ENCODE results near the gene F13A1. TPM values are rescaled to one million over a fixed set of nuclear protein-coding genes. Genes with fewer than 3 reads are reported as not detected.

Gene F13A1
- total and polyA plus RNA-seq, 2 of the 8 experiments (the other 6 are each of a cell fraction or from before 2014, with no cell fraction given) = 0.57 to 1.5 TPM

DNA sequence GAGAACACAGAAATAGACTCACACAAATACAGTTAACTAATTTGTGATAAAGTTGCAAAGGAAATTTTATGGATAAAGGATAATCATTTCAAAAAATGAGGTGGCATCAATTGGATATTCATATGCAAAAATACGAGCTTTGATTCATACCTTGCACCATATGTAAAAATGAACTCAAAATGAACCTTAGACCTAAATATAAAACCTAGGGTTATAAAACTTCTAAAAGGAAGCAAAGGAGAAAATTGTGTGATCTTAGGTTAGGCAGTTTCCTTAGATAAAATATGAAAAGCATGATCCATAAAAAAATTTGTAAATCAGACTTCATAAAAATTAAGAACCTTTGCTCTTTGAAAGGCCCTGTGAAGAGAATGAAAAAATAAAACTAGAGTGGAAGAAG lies 85.5 kb downstream of the F13A1 start:
- Histone ChIP-seq H4K20me1 (replicated peaks in 1 of 2; ENCODE audit: control insufficient read depth in 1 of 2, insufficient read depth in 2 of 2, low read length in 2 of 2) (no peaks in the 10 kb centered on the region), H4K8ac (ENCODE audit: extremely low read depth, insufficient read depth, low read length) (no peak overlapping the region), H2BK120ac (replicated peaks; ENCODE audit: low read depth, low read length) (no peak overlapping the region), H2BK15ac (ENCODE audit: low read length) (no peak overlapping the region), H2AFZ (ENCODE audit: low read length) (no peak overlapping the region), H3K4me2 (ENCODE audit: insufficient read depth in 1 of 2, low read depth in 2 of 2, low read length in 2 of 2) (no peak overlapping the region), H2BK5ac (ENCODE audit: low read depth, low read length) (no peak overlapping the region), H3K36me3 (ENCODE audit: control insufficient read depth in 2 of 4, insufficient read depth in 4 of 4, low read length in 3 of 4) (no peaks in the 10 kb centered on the region), H3K18ac (ENCODE audit: extremely low read depth, low read length) (no peak overlapping the region), H2BK12ac (ENCODE audit: low read depth, low read length) (no peak overlapping the region), H2BK20ac (ENCODE audit: low read length) (no peak overlapping the region), H3K27ac (ENCODE audit: low read depth, low read length) (no peak overlapping the region), H3K56ac (replicated peaks; ENCODE audit: insufficient read length, low read depth, low read length) (no peak overlapping the region), H3K4me3 (ENCODE audit: extremely low read depth in 1 of 4, insufficient read depth in 2 of 4, low read depth in 3 of 4, low read length in 4 of 4) (no peak overlapping the region), H3K14ac (ENCODE audit: insufficient read length) (no peak overlapping the region), H3K9me3 (ENCODE audit: insufficient read depth in 2 of 2, low read depth in 1 of 2, low read length in 1 of 2) (no peaks in the 10 kb centered on the region), H3K79me1 (ENCODE audit: low read depth, low read length) (no peaks in the 10 kb centered on the region), H4K91ac (replicated peaks; ENCODE audit: insufficient read length, low read length) (no peak overlapping the region), H3K23ac (ENCODE audit: insufficient read length) (no peak overlapping the region), H3K79me2 (ENCODE audit: control insufficient read depth in 1 of 2, insufficient read depth in 2 of 2, low read length in 2 of 2) (no peaks in the 10 kb centered on the region), H3K23me2 (ENCODE audit: low read depth, low read length) (no peaks in the 10 kb centered on the region; the same call in 1 of the 2 replicates), H3K9ac (replicated peaks in 1 of 4; ENCODE audit: extremely low read depth in 1 of 4, low read depth in 3 of 4, low read length in 3 of 4) (no peak overlapping the region), H3K27me3 (replicated peaks in 1 of 4; ENCODE audit: control insufficient read depth in 3 of 4, extremely low read depth in 1 of 4, insufficient read depth in 3 of 4, low read length in 3 of 4) (peaks cover 0 to 1% (median 0%) of the 10 kb centered on the region in 4 experiments; a peak in 1 of 7 replicates), H4K5ac (ENCODE audit: insufficient read length, low read depth, low read length) (no peak overlapping the region), H3K4ac (replicated peaks; ENCODE audit: insufficient read length, low read depth, low read length) (no peak overlapping the region), H3K4me1 (replicated peaks in 1 of 4; ENCODE audit: control insufficient read depth in 3 of 4, insufficient read depth in 4 of 4, low read length in 3 of 4) (peaks cover 0 to 2% (median 0%) of the 10 kb centered on the region in 4 experiments; a peak in 3 of 7 replicates), H2AK5ac (ENCODE audit: low read depth, low read length) (no peak overlapping the region)
- POLR2A ChIA-PET (ENCODE audit: partially characterized antibody) = no interaction called here
- 91% methylated on average over 1 of the region's 1 CpG; no CpG with 5 or more reads in 1 of the 2 experiments for WGBS, 2 experiments (ENCODE audit: extremely low coverage in 1 of 2, insufficient coverage in 1 of 2, insufficient read length in 1 of 2, insufficient replicate concordance in 2 of 2, low coverage in 1 of 2, low lambda C conversion rate in 2 of 2, missing lambda C conversion rate in 1 of 2)
- FAIRE-seq (no peak), DNase-seq (ENCODE audit: low read depth in 1 of 2, low spot score in 2 of 2) (no peak)
- CTCF ChIA-PET (ENCODE audit: partially characterized antibody) = no interaction called here
- TF ChIP-seq TAF1 (IDR thresholded peaks at IDR 0.05; ENCODE audit: low read depth, low read length) = no peak

All from H1 (cell line).